ENCODE results near the gene ANXA1.

The ANXA1 gene

GRCh38 chr9:73138516-73138915 is 13.1 kb upstream of the ANXA1 start:
- DNase-seq (ENCODE audit: low read depth): no peak

GRCh38 chr9:73141282-73141681 is 10.4 kb upstream of the ANXA1 start:
- no peak for DNase-seq (ENCODE audit: low read depth)

GRCh38 chr9:73143711-73144328 is 7.8 kb upstream of the ANXA1 start:
- no peak for DNase-seq (ENCODE audit: low read depth)

- no peak for DNase-seq (ENCODE audit: low read depth)
Measured at GRCh38 chr9:73146111-73146815, 5.4 kb upstream of the ANXA1 start.

GRCh38 chr9:73148447-73148937 is 3.2 kb upstream of the ANXA1 start:
- DNase-seq (ENCODE audit: low read depth): no peak

DNA sequence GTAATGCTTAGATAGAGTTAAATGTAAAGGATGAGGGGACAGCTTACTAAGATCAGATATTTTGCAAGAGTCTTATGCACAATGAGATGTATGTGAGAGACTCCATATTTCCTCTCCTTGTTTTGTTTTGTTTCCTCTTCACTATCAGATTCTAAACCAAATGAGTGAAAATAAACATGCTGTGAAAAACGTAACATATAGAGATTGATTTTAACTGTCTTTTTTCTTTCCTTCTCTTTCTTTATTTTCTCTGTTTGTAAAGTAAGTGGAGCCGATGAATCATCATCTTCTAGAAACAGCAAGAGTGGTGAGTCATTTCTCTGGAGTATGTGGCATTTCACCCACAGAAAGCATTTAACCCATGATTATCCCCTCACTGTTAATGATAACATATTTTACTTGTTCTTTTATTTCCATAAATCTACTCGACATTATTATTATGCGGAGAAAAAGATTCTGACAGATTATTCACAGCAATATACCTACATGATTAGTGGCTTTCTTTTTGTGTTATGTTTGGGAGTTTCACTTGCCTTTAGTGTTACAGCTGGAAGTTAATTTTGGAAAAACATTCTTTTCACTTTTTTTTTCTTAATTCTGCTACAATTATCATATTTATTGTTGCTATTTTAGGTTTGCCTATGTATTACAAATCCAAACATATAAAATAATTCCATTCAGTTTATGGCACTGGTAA is 2.1 kb upstream of the ANXA1 start:
- no peak for DNase-seq (ENCODE audit: low read depth)

DNA sequence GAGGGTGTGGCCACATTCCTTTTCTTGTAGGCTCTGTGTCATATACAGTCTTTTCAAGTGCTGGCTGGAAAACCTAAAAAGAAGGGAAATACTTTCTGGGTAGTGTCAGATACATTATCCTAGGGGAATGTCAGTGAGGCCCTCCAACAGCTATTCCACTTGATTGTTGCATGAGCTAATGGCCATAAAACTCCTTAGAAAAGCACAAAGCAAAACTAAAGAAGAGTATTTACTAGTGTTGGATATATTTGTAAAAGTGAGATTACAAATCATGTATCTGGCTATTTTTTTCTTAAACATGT is 829 bp downstream of the ANXA1 start:
- DNase-seq (ENCODE audit: low read depth): no peak

DNA sequence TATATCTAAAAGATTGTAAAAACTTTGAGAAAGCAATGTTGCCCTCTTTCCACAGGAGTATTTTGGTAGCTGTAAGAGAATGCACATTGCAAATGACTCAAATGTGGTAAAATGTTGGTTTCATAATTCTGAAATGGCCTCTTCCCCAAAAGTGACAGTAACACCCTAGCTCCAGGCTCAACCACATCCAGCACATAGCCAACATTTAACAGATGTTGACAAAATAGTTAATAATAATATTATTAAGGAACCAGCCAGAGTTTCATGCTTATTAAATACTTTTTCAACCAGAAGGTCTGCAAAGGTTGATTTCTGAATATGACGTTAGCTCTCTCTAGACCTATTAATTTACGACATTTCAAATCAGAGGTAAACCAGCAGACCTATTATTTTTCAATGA is 1.3 kb downstream of the ANXA1 start:
- no peak for DNase-seq (ENCODE audit: low read depth)

DNA sequence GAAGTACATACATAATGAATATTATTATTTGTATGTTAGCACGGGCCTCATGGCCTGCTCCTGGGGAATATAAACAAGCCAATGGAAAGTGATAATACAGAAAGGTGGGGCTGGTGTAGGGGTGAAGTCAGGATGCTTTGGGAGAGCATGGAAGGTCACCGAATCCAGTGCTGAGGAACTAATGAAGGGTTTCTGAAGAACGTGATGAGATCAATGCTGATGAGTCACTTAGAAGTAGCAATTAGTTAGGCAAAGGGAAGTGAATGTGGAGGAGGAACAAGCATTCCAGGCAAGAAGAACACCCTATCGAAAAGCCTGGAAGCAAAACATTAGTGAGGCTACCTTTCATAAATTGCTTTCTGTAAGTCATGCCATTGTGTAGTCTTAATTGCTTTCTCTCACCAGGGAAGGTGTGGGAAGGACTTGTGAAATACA is 2.1 kb downstream of the ANXA1 start:
- DNase-seq (ENCODE audit: low read depth): no peak

GRCh38 chr9:73154271-73154670 is 2.6 kb downstream of the ANXA1 start:
- DNase-seq (ENCODE audit: low read depth): no peak

- DNase-seq (ENCODE audit: low read depth): no peak
Measured at GRCh38 chr9:73154722-73155121, 3.1 kb downstream of the ANXA1 start.

- no peak for DNase-seq (ENCODE audit: low read depth)
Measured at GRCh38 chr9:73155377-73155776, 3.7 kb downstream of the ANXA1 start.

DNA sequence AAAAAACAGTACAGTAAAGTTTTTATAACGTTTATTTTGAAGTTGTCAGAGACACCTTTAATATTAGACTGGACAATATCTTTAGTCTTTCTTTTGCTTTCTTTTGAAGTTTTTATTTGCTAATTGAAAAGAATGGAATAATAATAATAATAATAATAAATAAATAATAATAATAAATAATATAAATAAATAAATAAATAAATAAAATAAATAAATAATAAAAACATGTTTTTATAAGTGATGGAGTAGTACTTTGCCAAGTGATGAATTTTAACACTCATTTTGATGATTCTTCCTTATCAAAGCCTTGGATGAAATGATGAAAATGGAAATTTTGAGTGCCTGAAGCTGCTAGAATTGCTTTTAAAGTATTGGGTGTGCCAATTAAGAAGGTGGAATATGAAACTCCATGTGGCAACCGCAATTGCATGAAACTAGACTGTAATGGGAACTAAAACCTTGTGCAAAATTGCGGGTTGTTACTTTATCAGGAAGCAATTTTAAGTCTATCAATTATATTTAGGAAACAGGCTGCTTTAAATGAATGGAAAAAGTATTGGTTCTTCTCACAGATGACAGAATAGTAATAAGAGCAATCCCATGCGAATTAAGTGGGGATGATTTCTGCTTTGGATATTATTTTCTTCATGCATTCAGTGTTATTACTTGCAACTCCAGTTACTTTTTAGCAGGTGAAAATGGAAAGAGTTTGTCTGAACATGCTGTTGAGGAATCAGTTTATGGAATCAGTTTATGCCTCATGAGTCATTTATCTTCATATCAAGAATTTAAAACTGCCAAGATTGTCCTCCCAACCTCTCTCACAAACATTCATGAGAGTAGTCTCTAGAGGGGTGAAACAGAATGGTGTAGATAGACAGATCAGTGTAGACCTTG is 4.6 kb downstream of the ANXA1 start:
- no peak for DNase-seq (ENCODE audit: low read depth)

GRCh38 chr9:73156865-73157187 is 5.2 kb downstream of the ANXA1 start:
- no peak for DNase-seq (ENCODE audit: low read depth)

- no peak for DNase-seq (ENCODE audit: low read depth)
Measured at GRCh38 chr9:73157811-73158210, 6.1 kb downstream of the ANXA1 start.

- DNase-seq (ENCODE audit: low read depth): no peak
Measured at GRCh38 chr9:73158723-73159122, 7.1 kb downstream of the ANXA1 start.

- DNase-seq (ENCODE audit: low read depth): no peak
Measured at GRCh38 chr9:73160868-73161267, 9.2 kb downstream of the ANXA1 start.

- no peak for DNase-seq (ENCODE audit: low read depth)
Measured at GRCh38 chr9:73162987-73163768, 11.5 kb downstream of the ANXA1 start.

- DNase-seq (ENCODE audit: low read depth): no peak
Measured at GRCh38 chr9:73165911-73166310, 14.2 kb downstream of the ANXA1 start.

DNA sequence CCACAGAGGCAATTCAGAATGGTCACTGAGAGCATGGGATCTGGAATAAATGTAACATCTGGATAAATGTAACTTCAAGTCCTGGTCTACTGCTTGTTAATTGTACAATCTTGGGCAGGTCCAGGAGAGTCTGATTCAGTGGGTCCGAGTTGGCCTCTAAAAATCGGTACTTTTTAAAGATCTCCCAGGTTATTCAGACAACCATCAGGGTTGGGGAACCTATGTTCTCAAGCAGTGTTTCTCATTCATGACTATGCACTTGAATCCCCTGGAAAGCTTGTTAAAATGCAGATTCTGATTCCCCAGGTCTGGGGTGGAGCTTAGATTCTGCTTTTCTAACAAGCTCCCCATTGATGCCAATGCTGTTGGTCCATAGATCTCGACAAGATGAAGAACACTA is 14.8 kb downstream of the ANXA1 start:
- DNase-seq (ENCODE audit: low read depth): no peak

- DNase-seq (ENCODE audit: low read depth): no peak
Measured at GRCh38 chr9:73167614-73168013, 15.9 kb downstream of the ANXA1 start.

Measured in activated T-helper 9 cell treated with anti-CD3 and anti-CD28 coated beads, Interleukin-2, amount 50 U/mL, for 16 hours (primary cell).